Hepatocyte (in vitro differentiated cells): ENCODE results near the gene ZNF28.
"Not testable (repeated sequence)": the region's sequence is repeated elsewhere in the genome, so short reads cannot be mapped to it uniquely, and the experiment has no call there.

Source experiments
- EZH2 ChIP-seq: fragments of 200-600 bp; sonication (generic); IDR thresholded peaks from 2 replicates; pipeline ENCODE4 v1.6.1; 2016; ENCODE audit warnings: antibody characterized with exemption, mild to moderate bottlenecking, borderline replicate concordance
- TF ChIP-seq, protein P1 (sequence below): fragments of 200-600 bp; sonication (generic); IDR thresholded peaks from 2 replicates; pipeline ENCODE4 v1.5.1; 2016; ENCODE audit warnings: antibody characterized with exemption, mild to moderate bottlenecking; ENCODE audit not compliant: poor library complexity

DNA sequence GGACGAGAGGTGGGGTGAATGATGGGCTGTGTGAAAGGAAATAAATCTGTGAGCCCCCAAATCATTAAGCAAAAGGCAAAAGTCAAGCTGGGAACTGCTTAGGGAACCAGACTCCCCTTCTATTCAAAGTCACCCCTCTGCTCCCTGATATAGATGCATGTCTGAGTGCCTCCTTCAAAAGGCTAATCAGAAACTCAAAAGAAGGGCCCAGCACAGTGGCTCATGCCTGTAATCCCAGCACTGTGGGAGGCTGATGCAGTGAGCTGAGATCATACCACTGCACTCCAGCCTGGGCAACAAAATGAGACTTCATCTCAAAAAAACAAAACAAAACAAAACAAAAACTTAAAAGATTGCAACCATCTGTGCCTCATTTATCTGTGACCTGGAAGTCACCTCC, 12.9 kb upstream of the ZNF28 start:
- not testable (repeated sequence) for TF ChIP-seq EZH2
- TF ChIP-seq, protein P1, sequence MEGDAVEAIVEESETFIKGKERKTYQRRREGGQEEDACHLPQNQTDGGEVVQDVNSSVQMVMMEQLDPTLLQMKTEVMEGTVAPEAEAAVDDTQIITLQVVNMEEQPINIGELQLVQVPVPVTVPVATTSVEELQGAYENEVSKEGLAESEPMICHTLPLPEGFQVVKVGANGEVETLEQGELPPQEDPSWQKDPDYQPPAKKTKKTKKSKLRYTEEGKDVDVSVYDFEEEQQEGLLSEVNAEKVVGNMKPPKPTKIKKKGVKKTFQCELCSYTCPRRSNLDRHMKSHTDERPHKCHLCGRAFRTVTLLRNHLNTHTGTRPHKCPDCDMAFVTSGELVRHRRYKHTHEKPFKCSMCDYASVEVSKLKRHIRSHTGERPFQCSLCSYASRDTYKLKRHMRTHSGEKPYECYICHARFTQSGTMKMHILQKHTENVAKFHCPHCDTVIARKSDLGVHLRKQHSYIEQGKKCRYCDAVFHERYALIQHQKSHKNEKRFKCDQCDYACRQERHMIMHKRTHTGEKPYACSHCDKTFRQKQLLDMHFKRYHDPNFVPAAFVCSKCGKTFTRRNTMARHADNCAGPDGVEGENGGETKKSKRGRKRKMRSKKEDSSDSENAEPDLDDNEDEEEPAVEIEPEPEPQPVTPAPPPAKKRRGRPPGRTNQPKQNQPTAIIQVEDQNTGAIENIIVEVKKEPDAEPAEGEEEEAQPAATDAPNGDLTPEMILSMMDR = not testable (repeated sequence)
